ENCODE data around the gene OR13C2. TPM values are rescaled to one million over a fixed set of nuclear protein-coding genes. Genes with fewer than 3 reads are reported as not detected.

OR13C2 gene
- total RNA-seq, 2 experiments from 2014 or later = not detected

DNA sequence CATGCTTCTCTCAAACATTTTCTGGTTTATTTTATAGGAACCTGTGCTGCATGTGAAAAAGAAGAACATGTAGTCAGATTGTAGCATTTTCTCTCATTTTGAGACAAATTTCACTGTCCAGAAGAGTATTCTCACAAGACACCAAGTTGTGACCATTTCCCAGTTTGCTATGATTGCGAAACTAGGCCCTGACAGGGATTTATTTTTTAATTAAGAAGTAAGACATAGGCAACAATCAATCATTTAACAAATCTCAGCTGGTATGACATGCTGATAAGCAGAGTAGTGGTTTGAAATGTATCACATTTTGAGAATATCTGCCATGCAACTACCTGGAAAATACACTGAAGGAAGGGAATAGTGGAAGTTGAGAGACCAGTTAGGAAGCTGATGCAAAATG lies 24.9 kb downstream of the OR13C2 start:
- CTCF ChIA-PET = no interaction called here
- Mint-ChIP-seq H3K27ac (no peak overlapping the region), H3K4me3 (no peak overlapping the region), H3K4me1 (no peaks in the 10 kb centered on the region), H3K9me3 (no peaks in the 10 kb centered on the region), H3K36me3 (ENCODE audit: low read depth) (no peaks in the 10 kb centered on the region), H3K27me3 (no peaks in the 10 kb centered on the region)
- no peak for DNase-seq
- POLR2A ChIA-PET = no interaction called here

- Mint-ChIP-seq H3K36me3 (ENCODE audit: low read depth) (no peaks in the 10 kb centered on the region), H3K4me1 (no peaks in the 10 kb centered on the region), H3K9me3 (no peaks in the 10 kb centered on the region), H3K27me3 (no peaks in the 10 kb centered on the region), H3K4me3 (no peak overlapping the region), H3K27ac (no peak overlapping the region)
- CTCF ChIA-PET = no interaction called here
- POLR2A ChIA-PET = no interaction called here
- DNase-seq = no peak
Observed at GRCh38 chr9:104577263-104577662, 28.2 kb downstream of the OR13C2 start.

DNA sequence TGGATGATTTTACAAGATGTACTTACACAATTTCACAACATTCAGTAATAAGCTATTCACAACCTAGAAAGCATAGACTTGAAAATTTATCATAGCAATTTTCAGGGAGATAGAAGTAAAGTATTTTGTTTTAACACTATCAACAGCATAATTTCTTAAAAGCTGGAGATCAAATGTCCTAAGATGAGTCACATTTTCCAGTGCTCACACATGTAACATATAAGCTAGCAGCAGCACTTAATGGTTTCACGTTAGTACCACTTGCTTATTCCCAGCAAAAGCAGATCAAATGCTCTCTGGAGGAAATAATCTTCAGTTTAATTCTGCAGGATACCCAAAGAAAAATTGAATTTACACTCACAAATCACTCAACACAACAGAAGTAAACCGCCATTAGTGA lies 30.0 kb downstream of the OR13C2 start:
- no peak overlapping the region for H3K4me3 Mint-ChIP-seq

GRCh38 chr9:104572612-104573011 lies 32.8 kb downstream of the OR13C2 start:
- no peaks in the 10 kb centered on the region for H3K36me3 Mint-ChIP-seq (ENCODE audit: low read depth)
- H3K27ac Mint-ChIP-seq = no peak overlapping the region
- H3K27me3 Mint-ChIP-seq = no peaks in the 10 kb centered on the region
- H3K4me1 Mint-ChIP-seq = no peaks in the 10 kb centered on the region
- POLR2A ChIA-PET = no interaction called here
- H3K4me3 Mint-ChIP-seq = no peak overlapping the region
- DNase-seq = no peak
- H3K9me3 Mint-ChIP-seq = peaks cover 4% of the 10 kb centered on the region
- CTCF ChIA-PET = no interaction called here

More for the DNA sequence above, 30.0 kb downstream of the OR13C2 start:
- Mint-ChIP-seq H3K36me3 (ENCODE audit: low read depth) (no peaks in the 10 kb centered on the region), H3K9me3 (no peaks in the 10 kb centered on the region), H3K4me1 (no peaks in the 10 kb centered on the region), H3K27me3 (no peaks in the 10 kb centered on the region), H3K27ac (no peak overlapping the region)
- ChIA-PET CTCF (no interaction called here), POLR2A (no interaction called here)
- DNase-seq = no peak

GRCh38 chr9:104568868-104569267 lies 36.6 kb downstream of the OR13C2 start, which contains the start of gene OR13C8:
TSS of gene OR13C8 (plus strand) at chr9:104569168. CDS start at chr9:104569168, 0 bp downstream.
- H3K36me3 Mint-ChIP-seq (ENCODE audit: low read depth) = no peaks in the 10 kb centered on the region
- no peak within 1 kb of the TSS for H3K4me3 Mint-ChIP-seq
- ChIA-PET CTCF (no interaction called here), POLR2A (no interaction called here)
- H3K4me1 Mint-ChIP-seq = no peaks in the 10 kb centered on the region
- H3K27ac Mint-ChIP-seq = no peak within 1 kb of the TSS
- no peak for DNase-seq
- no peaks in the 10 kb centered on the region for H3K27me3 Mint-ChIP-seq
- peaks cover 4% of the 10 kb centered on the region for H3K9me3 Mint-ChIP-seq

DNA sequence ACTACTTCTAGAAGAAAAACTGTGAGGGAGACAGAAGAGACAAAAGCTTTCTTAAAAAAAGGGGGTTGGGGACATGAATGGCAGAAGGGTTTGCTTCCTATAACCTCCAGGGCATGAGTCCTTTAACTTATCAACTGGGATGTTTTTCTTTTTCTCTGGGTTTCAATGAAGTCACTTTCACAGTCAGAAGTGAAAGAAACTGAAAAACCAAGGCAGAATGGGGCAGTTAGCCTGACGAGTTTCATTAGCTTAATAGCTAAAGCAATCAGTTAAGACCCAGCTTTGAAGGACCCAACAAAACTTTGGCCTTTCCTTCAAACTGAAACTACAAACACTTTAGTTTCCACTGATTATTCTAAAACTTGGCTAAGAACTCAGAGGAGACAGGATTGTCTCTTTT lies 41.1 kb downstream of the OR13C2 start:
- no peak overlapping the region for H3K4me3 Mint-ChIP-seq
- no peaks in the 10 kb centered on the region for H3K4me1 Mint-ChIP-seq
- H3K9me3 Mint-ChIP-seq = no peaks in the 10 kb centered on the region
- no peaks in the 10 kb centered on the region for H3K27me3 Mint-ChIP-seq
- ChIA-PET POLR2A (no interaction called here), CTCF (interaction anchor here (0.6 kb wide), 1 partner anchor 173 kb away, joined by 4 read pairs; no protein-coding TSS in a partner anchor)
- no peak overlapping the region for H3K27ac Mint-ChIP-seq
- no peaks in the 10 kb centered on the region for H3K36me3 Mint-ChIP-seq (ENCODE audit: low read depth)
- DNase-seq = no peak

DNA sequence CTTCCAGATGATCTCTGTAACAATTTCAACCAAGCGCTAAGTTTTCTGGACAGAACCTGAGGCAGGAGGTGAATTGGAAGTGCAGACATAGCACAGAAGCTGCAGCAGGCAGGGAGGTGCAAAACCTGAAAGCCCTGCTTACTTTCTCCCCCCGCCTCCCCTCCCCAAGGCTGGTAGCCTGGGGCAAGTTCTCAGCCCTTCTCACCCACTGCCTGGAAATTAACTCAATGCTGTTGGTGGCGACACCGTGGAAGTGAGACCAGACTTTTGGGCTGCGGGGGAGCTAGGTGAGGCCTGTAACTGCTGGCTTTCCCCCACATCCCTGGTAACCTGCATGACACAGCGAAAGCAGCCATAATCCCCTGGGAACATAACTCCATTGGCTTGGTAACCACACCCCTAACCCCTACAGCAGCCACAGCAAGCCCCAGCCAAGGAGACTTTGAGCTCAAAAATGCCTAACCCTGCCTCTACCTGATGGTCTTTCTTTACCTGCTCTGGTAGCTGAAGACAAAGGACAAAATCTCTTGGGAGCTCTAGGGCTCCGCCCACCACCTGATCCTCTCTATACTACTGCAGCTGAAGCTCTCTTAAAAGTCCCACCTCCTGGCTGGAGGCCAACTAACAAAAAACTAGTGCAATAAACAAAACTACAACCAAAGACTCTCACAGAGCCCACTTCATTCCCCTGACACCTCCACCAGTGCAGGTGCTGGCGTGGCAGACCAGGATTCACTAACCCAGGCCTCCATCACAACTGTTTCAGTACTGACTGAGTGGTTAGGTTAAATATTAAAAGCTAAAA lies 48.4 kb downstream of the OR13C2 start:
- Mint-ChIP-seq H3K27ac (no peak overlapping the region), H3K36me3 (ENCODE audit: low read depth) (no peaks in the 10 kb centered on the region), H3K9me3 (peaks cover 3% of the 10 kb centered on the region), H3K4me1 (no peaks in the 10 kb centered on the region), H3K27me3 (no peaks in the 10 kb centered on the region), H3K4me3 (no peak overlapping the region)
- POLR2A ChIA-PET = no interaction called here
- CTCF ChIA-PET = no interaction called here
- no peak for DNase-seq

- Mint-ChIP-seq H3K9me3 (peaks cover 3% of the 10 kb centered on the region), H3K27ac (no peak overlapping the region), H3K4me1 (no peaks in the 10 kb centered on the region), H3K36me3 (ENCODE audit: low read depth) (no peaks in the 10 kb centered on the region), H3K4me3 (no peak overlapping the region), H3K27me3 (no peaks in the 10 kb centered on the region)
- no peak for DNase-seq
- CTCF ChIA-PET = no interaction called here
- POLR2A ChIA-PET = no interaction called here
Observed at GRCh38 chr9:104555521-104555920, 49.9 kb downstream of the OR13C2 start.

Other genes starting within 250 kb of the OR13C2 start
- gene OR13F1, start 101.4 kb downstream of the OR13C2 start, total RNA-seq = not detected
- not detected for gene OR13C4, start 78.4 kb downstream of the OR13C2 start, total RNA-seq
- not detected for gene OR13C3, start 68.8 kb downstream of the OR13C2 start, total RNA-seq
- gene OR13C8, start 36.5 kb downstream of the OR13C2 start, total RNA-seq = not detected
- not detected for gene OR13C5, start 6.2 kb downstream of the OR13C2 start, total RNA-seq
- gene OR13C9, start 12.6 kb upstream of the OR13C2 start, total RNA-seq = not detected
- not detected for gene OR13D1, start 88.9 kb upstream of the OR13C2 start, total RNA-seq
- 10 to 100 TPM; 14.0 to 17.1 TPM for gene NIPSNAP3A, start 142.1 kb upstream of the OR13C2 start, total RNA-seq
- gene NIPSNAP3B, start 158.5 kb upstream of the OR13C2 start, total RNA-seq = 1 to 10 TPM in 1 of 2 experiments, under 1 TPM in 1; 0.28 to 1.5 TPM

All from activated CD4-positive, alpha-beta memory T cell treated with anti-CD3 and anti-CD28 coated beads, Interleukin-2, amount 10 ng/mL, durations not matched to agents 7 days and 5 days (primary cell).